M059J (cell line): ENCODE results near the gene FTCD. TPM values are rescaled to one million over a fixed set of nuclear protein-coding genes. Genes with fewer than 3 reads are reported as not detected.

Experiments
- DNase-seq: peaks from one replicate; pipeline ENCODE4 v3.0.0-alpha.2; 2012; ENCODE audit warnings: low read depth
- total RNA-seq: library from RNA; depleted of rRNA; stranded (reverse); fragments of >200 nt; shearing (Covaris generic); gene quantifications from 2 replicates; pipeline ENCODE4 v1.2.3, GENCODE V29; 2014

FTCD gene
- total RNA-seq, 1 experiment from 2014 or later = not detected

- DNase-seq = no peak
Observed at GRCh38 chr21:46124083-46124925, 31.1 kb downstream of the FTCD start.

DNA sequence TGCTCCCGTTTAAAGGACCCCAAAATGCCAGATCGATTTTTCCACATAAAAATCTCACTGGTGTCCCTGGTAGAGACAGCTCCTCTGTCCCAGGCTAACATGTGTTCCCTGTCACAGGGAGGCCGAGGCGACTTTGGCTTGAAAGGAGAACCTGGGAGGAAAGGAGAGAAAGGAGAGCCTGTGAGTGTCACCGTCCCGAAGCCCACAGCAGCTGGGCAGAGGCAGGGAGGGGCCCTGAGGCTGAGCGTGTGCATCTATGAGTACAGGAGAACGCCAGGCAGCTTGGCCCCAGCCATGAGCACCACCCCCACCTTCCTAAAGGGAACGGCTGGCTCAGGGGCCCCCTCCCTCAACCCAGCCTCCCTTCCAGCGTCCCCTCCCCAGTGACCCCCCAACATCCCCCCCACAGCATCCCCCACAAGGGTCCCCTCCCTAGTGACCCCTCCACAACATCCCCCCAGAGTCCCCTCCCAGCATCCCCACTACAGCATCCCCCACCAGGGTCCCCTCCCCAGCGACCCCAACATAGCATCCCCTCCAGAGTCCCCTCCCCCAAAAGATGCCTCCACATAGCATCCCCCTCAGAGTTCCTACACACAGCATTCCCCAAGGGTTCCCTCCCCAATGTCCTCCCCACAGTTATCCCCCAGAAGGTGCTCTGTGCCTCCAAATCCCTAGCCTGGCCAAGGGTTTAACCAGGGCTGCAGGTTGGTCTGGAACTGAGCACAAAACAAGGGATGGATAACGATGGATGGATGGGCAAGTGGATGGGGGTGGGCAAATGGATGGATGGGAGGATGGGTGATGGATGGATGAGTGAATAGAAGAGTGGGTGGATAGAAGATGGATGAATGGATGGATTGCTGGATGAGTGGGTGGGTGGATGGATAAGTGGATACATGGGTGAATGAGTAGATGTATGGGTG is 32.4 kb downstream of the FTCD start:
- no peak for DNase-seq

GRCh38 chr21:46122237-46122671 is 33.1 kb downstream of the FTCD start:
- peak; percentile 44 for DNase-seq

- DNase-seq = no peak
Observed at GRCh38 chr21:46121286-46122221, 33.8 kb downstream of the FTCD start.

- no peak for DNase-seq
Observed at GRCh38 chr21:46120301-46121285, 34.8 kb downstream of the FTCD start.

DNA sequence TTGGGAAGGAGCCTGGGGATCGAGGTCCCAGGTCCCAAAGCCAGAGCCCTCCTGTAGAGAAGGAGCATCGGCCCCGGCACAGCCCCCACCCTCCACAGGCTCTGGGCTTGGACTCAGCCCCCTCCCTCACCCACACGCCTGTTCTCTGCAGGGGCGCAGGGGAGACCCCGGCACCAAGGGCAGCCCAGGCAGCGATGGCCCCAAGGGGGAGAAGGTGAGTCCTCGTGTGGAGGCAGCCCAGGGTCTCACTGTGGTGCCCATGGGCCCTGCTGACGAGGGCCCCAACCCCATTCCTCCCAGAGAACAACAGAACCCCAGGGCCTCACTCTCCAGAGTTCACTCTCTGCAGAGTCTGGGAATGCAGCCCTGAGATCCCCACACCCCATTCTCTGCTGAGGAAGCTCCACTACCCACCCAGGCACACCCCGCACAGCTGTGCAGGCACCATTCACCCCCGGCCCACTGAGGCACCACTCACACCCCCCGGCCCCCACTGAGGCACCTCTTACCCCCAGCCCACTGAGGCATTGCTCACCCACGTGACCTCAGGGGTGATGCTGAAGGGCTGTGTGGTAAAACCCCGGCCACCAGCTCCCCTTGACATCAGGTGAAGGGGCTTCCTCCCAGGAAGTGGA is 35.6 kb downstream of the FTCD start:
- no peak for DNase-seq

DNA sequence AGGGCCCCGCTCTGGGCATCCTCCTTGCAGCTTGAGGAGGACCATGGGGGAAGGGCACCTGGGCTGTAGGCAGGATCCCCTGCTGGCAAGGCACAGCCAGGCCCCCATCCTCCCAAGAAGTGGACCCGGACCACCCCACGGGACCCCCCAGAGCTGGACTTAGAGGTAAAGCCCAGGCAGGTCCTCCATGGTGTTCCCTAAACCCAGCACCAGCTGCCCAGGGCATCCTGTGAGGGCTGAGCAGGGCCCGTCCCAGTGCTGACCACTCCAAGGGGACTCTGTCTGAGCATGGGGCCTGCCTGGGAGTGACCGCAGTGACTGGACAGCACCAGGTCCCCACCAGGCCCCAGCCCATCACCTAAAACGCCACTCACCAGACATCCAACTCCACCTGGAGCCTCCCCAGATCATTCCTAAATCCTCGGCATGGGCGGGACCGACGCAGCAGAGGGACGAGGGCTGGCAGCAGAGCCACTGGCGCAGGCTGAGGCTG is 36.2 kb downstream of the FTCD start:
- DNase-seq = no peak

- no peak for DNase-seq
Observed at GRCh38 chr21:46118316-46119143, 36.8 kb downstream of the FTCD start.

- no peak for DNase-seq
Observed at GRCh38 chr21:46117586-46118315, 37.6 kb downstream of the FTCD start.

DNA sequence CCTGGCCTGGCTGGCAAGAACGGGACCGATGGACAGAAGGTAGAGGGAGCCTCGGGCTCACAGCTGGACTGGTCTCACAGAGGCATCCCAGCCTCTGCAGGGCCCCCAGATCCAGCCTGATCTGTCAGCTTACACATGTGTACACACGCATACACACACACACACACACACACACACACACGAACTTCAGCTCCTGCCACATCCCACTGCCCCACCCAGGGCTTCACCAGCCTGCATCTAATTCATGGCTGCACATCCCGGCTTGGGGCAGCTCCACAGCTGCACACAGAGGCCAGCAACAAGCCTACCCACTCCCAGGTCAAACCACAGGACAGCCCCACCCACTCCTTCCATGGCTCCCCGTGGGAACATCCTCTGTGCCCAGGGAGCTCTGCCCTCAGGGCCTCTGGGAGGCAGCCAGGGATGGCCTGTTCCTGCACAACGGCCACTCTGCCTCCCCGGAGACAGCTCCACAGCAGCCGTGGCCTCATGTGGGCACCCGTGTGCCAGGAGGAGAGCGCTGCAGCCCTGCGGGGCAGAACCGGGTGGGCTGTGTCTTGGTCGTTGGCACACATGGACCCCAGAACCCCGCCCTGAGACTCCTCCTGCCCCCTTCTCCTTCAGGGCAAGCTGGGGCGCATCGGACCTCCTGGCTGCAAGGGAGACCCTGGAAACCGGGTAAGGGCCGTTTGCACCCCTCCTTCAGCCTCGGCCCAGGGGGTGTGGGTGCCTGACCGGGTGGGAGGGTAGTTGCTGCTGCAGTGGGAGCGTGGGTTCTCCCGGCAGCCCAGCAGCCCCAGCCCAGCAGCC is 38.4 kb downstream of the FTCD start:
- DNase-seq = peak; percentile 85

DNA sequence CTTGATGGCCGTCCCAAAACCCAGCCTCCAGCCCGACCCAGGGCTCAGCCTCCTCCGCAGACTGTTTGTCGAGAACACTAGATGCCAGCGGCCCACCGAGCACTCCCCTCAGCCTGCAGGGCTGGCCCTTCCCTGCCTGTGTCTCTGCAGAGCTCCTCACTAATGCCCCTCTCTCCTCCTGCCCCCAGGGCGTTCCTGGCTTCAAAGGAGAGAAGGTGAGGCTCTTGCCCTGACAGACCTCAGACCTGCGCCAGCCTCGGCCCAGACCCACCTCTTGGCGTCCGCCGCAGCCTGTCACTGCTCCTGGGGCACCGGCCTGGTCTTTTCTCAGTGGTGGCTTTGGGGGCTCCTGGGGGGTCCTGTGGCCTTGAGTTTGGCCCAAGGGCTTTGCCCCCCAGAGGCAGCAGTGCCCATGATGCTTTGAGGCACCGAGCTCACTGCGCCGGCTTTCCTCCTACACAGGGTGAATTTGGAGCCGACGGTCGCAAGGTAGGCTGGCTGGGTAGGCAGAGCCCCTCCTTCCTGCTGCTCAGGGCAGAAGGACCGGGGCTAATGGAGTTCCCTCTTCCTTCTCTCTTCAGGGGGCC is 39.1 kb downstream of the FTCD start:
- DNase-seq = no peak

DNA sequence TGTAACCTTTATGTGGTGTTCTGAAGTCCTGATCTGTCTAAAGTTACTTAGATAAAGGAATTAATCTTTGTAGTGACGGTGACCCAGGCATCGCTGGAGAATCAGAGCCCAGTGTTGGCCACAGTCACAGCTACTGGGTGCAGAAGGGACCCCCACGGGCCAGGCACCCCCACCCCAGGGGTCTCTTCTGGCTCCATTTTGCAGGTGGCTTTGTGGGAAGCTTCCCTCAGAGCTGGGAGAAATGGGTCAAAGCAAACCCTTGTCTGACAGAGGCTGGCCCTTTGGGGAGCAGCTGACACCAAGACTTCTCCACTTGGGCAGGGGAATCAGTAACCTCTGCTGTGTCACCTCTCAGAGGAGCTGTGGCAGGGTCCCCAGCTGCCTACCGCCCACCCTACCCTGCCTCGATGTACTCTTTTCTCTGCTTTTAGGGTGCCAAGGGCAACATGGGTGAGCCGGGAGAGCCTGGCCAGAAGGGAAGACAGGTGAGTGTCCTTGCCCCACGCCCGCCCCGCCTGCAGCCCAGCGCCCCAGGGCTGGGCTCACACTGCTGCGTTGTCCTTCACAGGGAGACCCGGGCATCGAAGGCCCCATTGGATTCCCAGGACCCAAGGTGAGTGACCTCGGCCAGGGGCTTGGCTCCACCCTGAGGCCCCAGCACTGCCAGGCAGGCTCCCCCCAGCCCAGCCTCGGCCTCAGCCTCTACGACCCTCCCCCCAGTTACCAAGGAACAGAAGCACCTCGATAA is 39.8 kb downstream of the FTCD start:
- no peak for DNase-seq

GRCh38 chr21:46114963-46115362 is 40.4 kb downstream of the FTCD start:
- no peak for DNase-seq

DNA sequence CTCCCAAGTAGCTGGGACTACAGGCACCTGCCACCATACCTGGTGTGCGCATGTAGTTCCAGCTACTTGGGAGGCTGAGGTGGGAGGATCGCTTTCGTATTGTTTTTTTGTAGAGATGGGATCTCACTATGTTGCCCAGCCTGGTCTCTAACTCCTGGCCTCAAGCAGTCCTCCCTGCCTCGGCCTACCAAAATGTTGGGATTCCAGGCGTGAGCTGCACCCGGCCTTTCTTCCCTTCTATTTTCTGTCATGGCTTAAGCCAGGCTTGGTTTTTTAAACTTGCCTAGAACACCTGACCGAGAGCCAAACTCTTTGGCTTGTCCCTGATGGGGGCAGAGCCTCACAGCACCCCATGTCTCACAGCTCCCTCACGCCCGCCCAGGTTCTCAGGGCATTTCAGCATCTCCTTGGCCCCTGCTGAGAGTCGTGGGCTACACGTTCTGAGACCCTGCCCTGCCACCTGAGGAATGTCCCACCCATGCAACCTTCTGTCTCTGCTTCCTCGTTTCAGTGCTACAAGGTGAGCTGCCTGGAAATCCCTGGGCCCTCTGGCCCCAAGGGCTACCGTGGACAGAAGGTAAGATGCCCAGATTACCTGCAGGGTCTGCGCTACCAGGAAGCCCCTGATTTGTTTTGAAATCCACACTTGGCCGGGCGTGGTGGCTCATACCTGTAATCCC is 41.7 kb downstream of the FTCD start:
- no peak for DNase-seq

- no peak for DNase-seq
Observed at GRCh38 chr21:46112725-46113215, 42.6 kb downstream of the FTCD start.
